Heart left ventricle (tissue), 13 donors: ENCODE measurements around the gene KRT71.

ENCODE experiments used
- POLR2A ChIP-seq, 2 donors: fragments of 450-650 bp; IDR thresholded peaks; one replicate each; pipeline ENCODE4 v1.6.1; 2017; ENCODE audit warnings: antibody characterized with exemption in 2 of 2, mild to moderate bottlenecking in 2 of 2, moderate library complexity in 2 of 2
- TF ChIP-seq, protein P1 (sequence below), 12 donors: fragments of 200-600 bp; sonication (generic) in 4 of 12; IDR thresholded peaks; one replicate each; pipeline versions ENCODE4 v1.5.0 to v1.8.0; 2018 to 2022; ENCODE audit warnings: antibody characterized with exemption in 12 of 12, mild to moderate bottlenecking in 5 of 12
- donor health status: ischemic (EF 13 %, LVEDD 7.1; RV severe dilation, severe dysfunction).
- donor health status: DM: no; HTN: yes; CAD: no.
- donor health status: DM: no; HTN: no; CAD: no.
- donor health status: ischemic (EF 25% LVEDD 6.9; RV normal size, moderate dysfunction).
- donor health status: ischemic (EF 25% LVEDD 5.7; RV mildly dilated, moderate dysfunction).
- donor health status: ischemic (EF 35%, LVEDD 5.7; RV mildly dilated, moderate dysfunction).
- donor health status: nonischemic (EF 11% LVEDD 7.7; RV severe dilation, severe dysfunction).
- donor health status: DM: yes; HTN: yes; CAD: no.
- donor health status: PGD.
- donor health status: ischemic (EF 29% LVEDD 5.4; RV normal size, mild dysfunction).
- donor health status: nonischemic (EF 23%, LVEDD 6.1; RV moderate dilation, normal function).

DNA sequence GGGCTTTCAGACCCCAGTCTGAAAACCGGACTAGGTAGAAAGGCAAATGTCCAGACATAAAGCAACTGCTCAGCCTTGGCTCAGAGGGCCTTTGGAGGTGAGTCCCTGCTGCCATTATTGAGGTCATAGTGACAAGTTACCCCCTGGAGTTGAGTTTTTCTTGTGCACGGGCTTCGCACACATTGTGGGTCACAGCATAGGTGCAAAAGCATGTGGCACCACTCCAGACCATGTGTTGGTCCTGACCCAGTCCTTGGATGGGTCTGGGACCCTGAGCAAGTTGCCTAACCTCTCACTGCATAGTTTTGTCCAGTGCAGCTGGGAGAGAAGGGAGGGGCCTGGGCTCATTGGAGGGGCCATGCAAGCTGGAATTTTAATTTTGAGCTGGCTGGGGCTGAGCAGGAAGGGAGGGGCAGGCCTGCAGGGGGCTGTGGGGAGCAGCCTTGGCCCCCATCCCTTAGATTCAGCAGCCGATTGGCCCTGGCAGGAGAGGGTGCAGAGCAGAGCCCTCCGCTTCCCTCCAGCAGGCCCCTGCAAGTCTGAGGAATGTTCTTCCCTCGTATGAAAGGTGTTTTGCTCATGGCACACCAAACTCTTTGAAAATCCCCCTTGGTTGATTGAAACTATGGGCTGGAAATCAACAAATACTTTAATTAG lies 28.6 kb downstream of the KRT71 start:
- TF ChIP-seq, protein P1, sequence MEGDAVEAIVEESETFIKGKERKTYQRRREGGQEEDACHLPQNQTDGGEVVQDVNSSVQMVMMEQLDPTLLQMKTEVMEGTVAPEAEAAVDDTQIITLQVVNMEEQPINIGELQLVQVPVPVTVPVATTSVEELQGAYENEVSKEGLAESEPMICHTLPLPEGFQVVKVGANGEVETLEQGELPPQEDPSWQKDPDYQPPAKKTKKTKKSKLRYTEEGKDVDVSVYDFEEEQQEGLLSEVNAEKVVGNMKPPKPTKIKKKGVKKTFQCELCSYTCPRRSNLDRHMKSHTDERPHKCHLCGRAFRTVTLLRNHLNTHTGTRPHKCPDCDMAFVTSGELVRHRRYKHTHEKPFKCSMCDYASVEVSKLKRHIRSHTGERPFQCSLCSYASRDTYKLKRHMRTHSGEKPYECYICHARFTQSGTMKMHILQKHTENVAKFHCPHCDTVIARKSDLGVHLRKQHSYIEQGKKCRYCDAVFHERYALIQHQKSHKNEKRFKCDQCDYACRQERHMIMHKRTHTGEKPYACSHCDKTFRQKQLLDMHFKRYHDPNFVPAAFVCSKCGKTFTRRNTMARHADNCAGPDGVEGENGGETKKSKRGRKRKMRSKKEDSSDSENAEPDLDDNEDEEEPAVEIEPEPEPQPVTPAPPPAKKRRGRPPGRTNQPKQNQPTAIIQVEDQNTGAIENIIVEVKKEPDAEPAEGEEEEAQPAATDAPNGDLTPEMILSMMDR (IDR thresholded peaks at IDR 0.05), result no peak
- TF ChIP-seq POLR2A (IDR thresholded peaks at IDR 0.05), result no peak
